HG03095 (cell line): Measurements from ENCODE around the gene SLC39A8.
"Not testable (repeated sequence)": the region's sequence is repeated elsewhere in the genome, so short reads cannot be mapped to it uniquely, and the experiment has no call there.

Source experiments
- ATAC-seq: cut with Tn5 transposase; IDR thresholded peaks from one replicate; pipeline ENCODE4 v1.9.1; 2021; ENCODE audit warnings: moderate library complexity; ENCODE audit not compliant: unreplicated experiment

SLC39A8 gene

GRCh38 chr4:102305666-102306065, 39.6 kb downstream of the SLC39A8 start:
- no peak for ATAC-seq

DNA sequence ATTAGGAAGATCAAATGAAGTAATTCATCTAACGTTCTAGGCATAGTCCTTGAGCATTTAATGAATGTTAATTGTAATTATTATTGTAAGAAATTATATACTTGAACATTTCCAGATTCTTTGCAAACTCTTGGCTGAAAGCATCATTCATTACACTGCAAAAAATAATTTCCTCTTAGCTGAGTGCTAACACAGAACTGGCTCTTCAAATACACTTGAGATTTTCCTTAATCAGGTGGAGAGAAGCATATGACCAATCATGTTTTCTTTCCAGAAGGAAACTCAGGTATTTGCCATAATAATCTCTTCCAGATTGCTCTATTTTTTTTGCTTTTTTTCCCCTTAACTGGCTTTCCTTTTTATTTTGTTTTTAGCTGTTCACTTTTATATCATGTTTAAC, 42.5 kb downstream of the SLC39A8 start:
- no peak for ATAC-seq

DNA sequence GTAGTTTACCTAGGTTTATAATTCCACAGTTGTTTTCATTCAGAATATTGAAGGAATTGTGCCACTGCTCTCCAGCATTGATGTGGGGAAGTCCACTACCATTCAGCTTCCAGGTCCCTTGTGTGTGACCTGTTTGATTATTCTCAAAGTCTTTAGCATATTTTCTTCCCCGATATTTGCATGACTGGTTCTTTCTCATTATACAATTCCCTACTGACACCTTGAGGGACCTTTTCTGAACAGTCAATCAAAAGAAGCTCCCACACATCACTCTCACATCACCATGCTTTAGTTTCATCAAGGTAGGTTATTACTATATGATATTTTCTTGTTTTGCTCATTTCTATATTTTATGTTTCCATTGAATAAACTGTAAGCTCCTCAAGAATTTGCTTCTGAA, 44.1 kb downstream of the SLC39A8 start:
- ATAC-seq = no peak

GRCh38 chr4:102299354-102300107, 45.8 kb downstream of the SLC39A8 start:
- peak; percentile 87 for ATAC-seq

DNA sequence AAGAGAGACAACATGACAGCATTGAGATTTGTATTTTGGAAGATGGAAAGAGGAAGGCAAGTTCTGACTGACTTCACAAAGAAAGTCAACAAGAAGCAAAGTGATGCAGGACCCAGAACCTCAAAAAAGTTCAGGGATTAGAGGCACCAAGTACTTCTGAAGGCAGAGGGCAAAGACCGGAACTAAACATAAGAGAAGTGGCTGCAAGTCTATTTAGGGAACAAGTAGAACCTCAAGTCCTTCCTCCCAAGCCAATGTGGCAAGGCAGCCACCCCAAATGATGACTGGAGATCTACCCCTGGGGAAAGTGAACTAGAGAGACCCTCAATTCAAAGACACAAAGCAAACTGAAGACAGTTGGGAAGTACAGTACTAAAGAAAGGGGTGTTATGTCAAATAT, 46.6 kb downstream of the SLC39A8 start:
- no peak for ATAC-seq

- no peak for ATAC-seq
Observed at GRCh38 chr4:102295153-102295862, 50.0 kb downstream of the SLC39A8 start.

DNA sequence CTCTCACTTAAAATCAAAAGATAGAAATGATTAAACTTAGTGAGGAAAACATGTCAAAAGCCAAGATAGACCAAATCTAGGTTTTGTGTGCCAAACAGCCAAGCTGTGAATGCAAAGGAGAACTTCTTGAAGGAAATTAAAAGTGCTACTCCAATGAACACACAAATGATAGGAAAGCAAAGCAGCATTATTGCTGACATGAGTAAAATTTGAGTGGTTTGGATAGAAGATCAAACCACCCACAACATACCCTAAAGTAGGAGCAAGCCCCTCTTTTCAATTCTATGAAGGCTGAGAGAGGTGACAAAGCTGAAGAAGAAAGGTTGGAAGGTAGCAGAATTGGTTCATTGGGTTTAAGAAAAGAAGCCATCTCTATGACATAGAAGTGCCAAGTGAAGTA, 56.8 kb downstream of the SLC39A8 start:
- ATAC-seq = no peak

GRCh38 chr4:102285831-102286230, 59.5 kb downstream of the SLC39A8 start:
- no peak for ATAC-seq

DNA sequence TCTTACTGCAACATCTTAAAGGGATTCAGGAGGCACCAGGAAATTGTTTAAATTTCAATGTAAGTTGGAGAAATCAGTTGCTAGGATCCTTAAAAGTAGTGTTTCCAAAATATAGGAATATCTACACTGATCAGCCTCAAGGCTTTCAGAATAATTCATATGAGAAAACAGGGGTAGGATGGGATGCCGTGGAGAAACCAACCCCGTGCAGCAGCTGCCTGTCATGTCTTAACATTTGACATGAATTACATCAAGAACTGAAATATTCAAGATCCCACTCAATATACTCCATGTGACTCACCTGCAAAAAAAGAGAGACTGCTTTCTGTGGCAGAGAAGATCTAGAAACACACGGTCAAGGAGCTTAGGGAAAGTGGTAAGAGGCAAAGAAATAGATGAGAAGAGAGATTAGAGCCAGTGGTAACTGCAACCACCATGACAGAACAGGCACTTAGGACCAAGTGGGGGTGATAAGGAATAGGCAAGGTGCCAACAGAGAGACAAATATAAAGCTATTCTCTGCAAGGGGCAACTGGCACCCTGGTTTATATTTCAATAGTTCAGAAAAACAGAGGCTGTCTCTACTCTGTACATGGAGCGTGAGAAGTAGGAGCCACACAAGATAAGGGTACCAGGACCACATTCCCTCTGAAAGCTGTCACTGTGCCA, 64.0 kb downstream of the SLC39A8 start:
- ATAC-seq = no peak

- not testable (repeated sequence) for ATAC-seq
Observed at GRCh38 chr4:102273317-102273716, 72.0 kb downstream of the SLC39A8 start.

- ATAC-seq = no peak
Observed at GRCh38 chr4:102272318-102272717, 73.0 kb downstream of the SLC39A8 start.

DNA sequence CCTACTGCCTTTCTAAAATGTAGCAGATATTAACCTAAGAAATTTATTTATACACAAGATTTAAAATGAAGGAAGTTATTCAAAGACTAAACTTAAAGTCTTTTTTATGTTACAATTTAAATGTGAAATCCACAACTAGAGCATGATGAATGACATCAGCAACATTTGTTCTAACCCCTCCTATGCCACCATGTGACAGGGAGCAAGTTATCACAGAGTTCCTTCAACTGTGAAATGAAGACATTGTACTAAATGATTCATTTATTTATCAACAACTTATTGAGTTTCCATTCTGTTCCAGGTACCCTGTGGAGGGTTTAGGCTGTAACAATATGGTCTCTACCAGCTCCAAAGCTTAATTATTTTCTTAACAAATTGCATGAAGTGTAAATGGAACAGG, 76.9 kb downstream of the SLC39A8 start:
- ATAC-seq = no peak

DNA sequence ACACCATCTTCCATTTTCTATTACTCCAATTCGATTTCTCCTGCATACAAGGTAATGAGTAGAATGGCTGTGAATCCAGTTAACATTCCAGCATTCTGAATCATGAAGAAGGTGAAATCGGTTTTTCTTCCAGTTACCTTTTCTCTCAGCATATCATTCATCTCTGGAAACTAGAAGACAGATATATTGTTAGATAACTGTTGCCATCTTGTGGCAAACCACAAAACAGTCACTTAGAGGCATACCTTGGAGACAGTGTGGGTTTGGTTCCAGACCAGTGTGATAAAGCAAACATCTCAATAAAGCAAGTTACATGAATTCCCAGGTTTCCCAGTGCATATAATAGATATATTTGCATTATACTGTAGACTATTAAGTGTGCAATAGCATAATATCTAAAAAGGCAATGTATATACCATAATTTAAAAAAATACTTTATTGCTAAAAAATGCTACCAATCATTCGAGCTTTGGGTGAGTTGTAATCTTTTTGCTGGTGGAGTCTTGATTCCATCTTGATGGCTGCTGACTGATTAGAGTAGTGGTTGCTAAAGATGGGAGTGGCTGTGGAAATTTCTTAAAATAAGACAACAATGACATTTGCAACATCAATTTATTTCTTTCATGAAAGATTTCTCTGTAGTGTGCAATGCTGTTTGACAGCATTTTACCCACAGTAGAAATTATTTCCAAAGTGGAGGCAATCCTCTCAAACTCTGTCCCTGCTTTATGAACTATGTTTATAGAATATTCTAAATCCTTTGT, 82.1 kb downstream of the SLC39A8 start:
- ATAC-seq = peak; percentile 84

- no peak for ATAC-seq
Observed at GRCh38 chr4:102259702-102260101, 85.6 kb downstream of the SLC39A8 start.

DNA sequence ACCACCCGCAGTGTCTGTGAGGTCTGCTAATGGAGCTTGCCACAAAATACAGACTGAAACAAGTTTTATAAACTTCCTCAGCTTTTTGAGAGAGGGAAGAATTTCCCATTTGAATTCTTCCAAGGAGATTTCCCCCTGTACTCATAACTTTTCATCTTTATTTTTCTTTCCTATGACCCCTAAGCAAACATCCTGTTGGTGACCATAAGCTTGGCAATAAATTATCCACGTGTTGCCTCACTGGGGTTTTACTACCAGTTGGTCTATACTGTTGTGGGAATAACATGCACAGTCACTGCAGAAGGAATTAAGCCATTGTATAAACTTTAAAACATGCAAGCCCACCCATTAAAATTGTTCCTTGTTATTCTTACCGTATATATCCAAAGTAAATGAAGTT, 86.2 kb downstream of the SLC39A8 start:
- ATAC-seq = no peak

- ATAC-seq = no peak
Observed at GRCh38 chr4:102256321-102256720, 89.0 kb downstream of the SLC39A8 start.

- ATAC-seq = no peak
Observed at GRCh38 chr4:102253860-102254259, 91.4 kb downstream of the SLC39A8 start.

- no peak for ATAC-seq
Observed at GRCh38 chr4:102252171-102252570, 93.1 kb downstream of the SLC39A8 start.

DNA sequence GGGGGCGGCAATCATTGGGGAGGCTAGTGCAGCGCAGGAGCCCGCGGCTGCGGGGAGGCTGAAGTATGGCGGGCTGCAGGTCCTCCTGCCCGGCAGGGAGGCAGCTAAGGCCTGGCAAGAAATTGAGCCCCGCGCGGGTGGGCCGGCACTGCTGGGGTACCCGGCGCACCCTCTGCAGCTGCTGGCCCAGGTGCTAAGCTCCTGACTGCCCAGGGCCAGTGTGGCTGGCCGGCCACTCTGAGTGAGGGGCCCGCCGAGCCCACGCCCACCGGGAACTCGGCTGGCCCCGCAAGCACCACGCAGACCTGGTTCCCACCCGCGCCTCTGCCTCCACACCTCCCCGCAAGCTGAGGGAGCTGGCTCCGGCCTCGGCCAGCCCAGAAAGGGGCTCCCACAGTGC, 94.9 kb downstream of the SLC39A8 start:
- ATAC-seq = no peak

DNA sequence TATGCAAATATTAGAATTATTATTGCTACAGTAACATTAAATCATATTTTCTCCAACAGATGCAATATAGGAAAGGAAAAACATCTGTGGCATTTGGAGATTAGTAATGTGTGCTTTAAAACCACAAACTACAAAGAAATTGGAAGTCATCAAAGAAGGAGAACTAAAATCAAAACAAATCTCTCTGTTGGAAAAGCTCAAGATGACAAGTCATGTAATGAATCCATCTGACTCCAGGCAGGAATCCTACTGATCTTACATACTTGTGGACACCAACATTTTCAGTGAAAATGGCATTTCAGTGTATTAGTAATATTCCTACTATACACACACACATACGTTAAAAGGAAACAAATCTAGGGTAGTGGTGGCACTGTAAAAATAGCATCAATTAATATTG, 98.2 kb downstream of the SLC39A8 start:
- no peak for ATAC-seq

DNA sequence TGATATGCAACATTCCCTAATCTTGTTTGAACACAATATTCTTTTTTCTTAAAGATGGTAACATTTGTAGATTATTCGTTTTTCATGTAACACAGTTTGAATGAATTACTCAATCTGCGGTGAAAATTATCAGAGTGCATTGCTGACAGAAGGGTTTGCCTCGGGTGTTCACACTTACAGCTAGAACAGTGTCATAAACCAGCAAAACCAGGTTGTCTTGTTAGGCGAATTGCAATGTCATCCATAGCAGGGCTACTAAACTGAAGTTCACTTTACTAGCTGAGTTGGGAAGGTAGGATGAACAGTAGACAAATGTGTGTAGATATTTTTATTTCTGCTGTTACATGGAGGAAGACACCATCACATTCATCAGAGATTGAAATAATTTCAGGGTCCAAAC, 98.9 kb downstream of the SLC39A8 start:
- ATAC-seq = no peak
